Trophoblast cell (in vitro differentiated cells and primary cell): ENCODE results near the gene MMP25.

ENCODE experiments used
- DNase-seq, 2 donors: peaks; one replicate each; pipeline ENCODE4 v3.0.0-alpha.2; 2016
- H2AFZ ChIP-seq: 2 replicates; pipeline ENCODE4 v1.6.1; 2013; ENCODE audit warnings: low read length, moderate library complexity, mild to moderate bottlenecking; ENCODE audit not compliant: insufficient read depth, poor library complexity
- H2AK5ac ChIP-seq: 2 replicates; pipeline ENCODE4 v1.6.1; 2013; ENCODE audit warnings: mild to moderate bottlenecking, low read length
- H2BK120ac ChIP-seq: 2 replicates; pipeline ENCODE4 v1.6.1; 2013; ENCODE audit warnings: low read length, mild to moderate bottlenecking, moderate library complexity; ENCODE audit not compliant: insufficient read depth, poor library complexity
- H2BK12ac ChIP-seq: 2 replicates; pipeline ENCODE4 v1.6.1; 2013; ENCODE audit warnings: mild to moderate bottlenecking, low read length, moderate library complexity
- H2BK5ac ChIP-seq: 2 replicates; pipeline ENCODE4 v1.6.1; 2013; ENCODE audit warnings: low read length, low read depth, moderate library complexity, mild to moderate bottlenecking; ENCODE audit not compliant: poor library complexity
- H3K14ac ChIP-seq: 2 replicates; pipeline ENCODE4 v1.6.1; 2013; ENCODE audit warnings: mild to moderate bottlenecking, low read length
- H3K18ac ChIP-seq: 2 replicates; pipeline ENCODE4 v1.6.1; 2013; ENCODE audit warnings: mild to moderate bottlenecking, low read length
- H3K23ac ChIP-seq: 2 replicates; pipeline ENCODE4 v1.6.1; 2013; ENCODE audit warnings: low read length
- H3K27ac ChIP-seq: 2 replicates; pipeline ENCODE4 v1.5.1; 2013; ENCODE audit warnings: low read depth, mild to moderate bottlenecking, inconsistent platforms, low read length, moderate library complexity
- H3K27me3 ChIP-seq: 2 replicates; pipeline ENCODE4 v1.6.1; 2013; ENCODE audit warnings: inconsistent platforms, mild to moderate bottlenecking, low read length, moderate library complexity; ENCODE audit not compliant: insufficient read depth
- H3K36me3 ChIP-seq, 2 experiments: 1 replicate in 1 of 2; 2 replicates in 1 of 2; pipeline ENCODE4 v1.6.1; 2013; ENCODE audit warnings: low read length in 2 of 2, mild to moderate bottlenecking in 2 of 2, moderate library complexity in 1 of 2; ENCODE audit not compliant: insufficient read depth in 2 of 2, control insufficient read depth in 1 of 2
- H3K4ac ChIP-seq: 2 replicates; pipeline ENCODE4 v1.6.1; 2013; ENCODE audit warnings: low read depth, mild to moderate bottlenecking, low read length, moderate library complexity
- H3K4me1 ChIP-seq, 2 experiments: 1 replicate in 1 of 2; 2 replicates in 1 of 2; pipeline ENCODE4 v1.6.1; 2013; ENCODE audit warnings: low read length in 2 of 2, mild to moderate bottlenecking in 2 of 2, moderate library complexity in 1 of 2; ENCODE audit not compliant: insufficient read depth in 2 of 2, control insufficient read depth in 1 of 2
- H3K4me2 ChIP-seq: 2 replicates; pipeline ENCODE4 v1.6.1; 2013; ENCODE audit warnings: inconsistent platforms, mild to moderate bottlenecking, low read length, moderate library complexity
- H3K4me3 ChIP-seq: 2 replicates; pipeline ENCODE4 v1.5.1; 2013; ENCODE audit warnings: mild to moderate bottlenecking, low read depth, low read length, inconsistent platforms
- H3K79me1 ChIP-seq: one replicate; pipeline ENCODE4 v1.6.1; 2013; ENCODE audit warnings: low read length
- H3K79me2 ChIP-seq: 2 replicates; pipeline ENCODE4 v1.6.1; 2013; ENCODE audit warnings: low read length, mild to moderate bottlenecking; ENCODE audit not compliant: control insufficient read depth, insufficient read depth, poor library complexity
- H3K9ac ChIP-seq: 2 replicates; pipeline ENCODE4 v1.6.1; 2013; ENCODE audit warnings: mild to moderate bottlenecking, low read length
- H3K9me3 ChIP-seq: 2 replicates; pipeline ENCODE4 v1.6.1; 2013; ENCODE audit warnings: low read depth, mild to moderate bottlenecking, control low read depth, inconsistent platforms, low read length; ENCODE audit not compliant: insufficient read depth
- H4K12ac ChIP-seq: 2 replicates; pipeline ENCODE4 v1.6.1; 2013; ENCODE audit warnings: low read depth, mild to moderate bottlenecking, low read length, moderate library complexity
- H4K8ac ChIP-seq: 2 replicates; pipeline ENCODE4 v1.6.1; 2013; ENCODE audit warnings: low read depth, mild to moderate bottlenecking, low read length, moderate library complexity
- H4K91ac ChIP-seq: one replicate; pipeline ENCODE4 v1.6.1; 2013; ENCODE audit warnings: low read depth, mild to moderate bottlenecking, low read length, moderate library complexity
- WGBS: extraction: QIAGEN DNeasy Blood & Tissue Kit; methylation state at CpG from one replicate; pipeline ENCODE4 v1.1.7; 2013; ENCODE audit warnings: missing lambda C conversion rate; ENCODE audit not compliant: insufficient read length, insufficient coverage; ENCODE audit errors: extremely low coverage; 5-methylcytosine and 5-hydroxymethylcytosine counted together

Gene MMP25

GRCh38 chr16:3084969-3085670 is 38.8 kb downstream of the MMP25 start:
- H3K23ac ChIP-seq = no peak overlapping the region
- no peak overlapping the region for H3K4me3 ChIP-seq
- no peak overlapping the region for H3K4me2 ChIP-seq
- H3K27ac ChIP-seq = no peak overlapping the region
- H2BK5ac ChIP-seq = no peak overlapping the region
- H3K27me3 ChIP-seq = no peaks in the 10 kb centered on the region
- H4K91ac ChIP-seq = no peak overlapping the region
- H3K4ac ChIP-seq = no peak overlapping the region
- no peaks in the 10 kb centered on the region for H3K4me1 ChIP-seq
- H4K8ac ChIP-seq = no peak overlapping the region
- no peak overlapping the region for H4K12ac ChIP-seq
- DNase-seq = no peak
- no peak overlapping the region for H2BK12ac ChIP-seq
- no peak overlapping the region for H2BK120ac ChIP-seq
- H2AK5ac ChIP-seq = no peak overlapping the region
- no peak overlapping the region for H3K18ac ChIP-seq
- H3K9ac ChIP-seq = no peak overlapping the region
- no CpG with 5 or more reads among the region's 7 CpGs for WGBS
- H3K14ac ChIP-seq = no peak overlapping the region
- H3K79me2 ChIP-seq = no peaks in the 10 kb centered on the region
- H2AFZ ChIP-seq = no peak overlapping the region
- H3K36me3 ChIP-seq = no peaks in the 10 kb centered on the region
- H3K9me3 ChIP-seq = no peaks in the 10 kb centered on the region
- H3K79me1 ChIP-seq = no peaks in the 10 kb centered on the region

- H3K27ac ChIP-seq = no peak overlapping the region
- no peak overlapping the region for H2AFZ ChIP-seq
- H4K91ac ChIP-seq = no peak overlapping the region
- no peaks in the 10 kb centered on the region for H3K27me3 ChIP-seq
- H3K14ac ChIP-seq = no peak overlapping the region
- H2AK5ac ChIP-seq = no peak overlapping the region
- no peak for DNase-seq
- H3K9ac ChIP-seq = no peak overlapping the region
- H3K9me3 ChIP-seq = no peaks in the 10 kb centered on the region
- no peaks in the 10 kb centered on the region for H3K36me3 ChIP-seq
- H3K4ac ChIP-seq = no peak overlapping the region
- no peak overlapping the region for H3K4me3 ChIP-seq
- no peak overlapping the region for H2BK120ac ChIP-seq
- no peak overlapping the region for H4K8ac ChIP-seq
- H2BK5ac ChIP-seq = no peak overlapping the region
- WGBS = no CpG with 5 or more reads among the region's 17 CpGs
- H4K12ac ChIP-seq = no peak overlapping the region
- no peak overlapping the region for H2BK12ac ChIP-seq
- H3K79me2 ChIP-seq = no peaks in the 10 kb centered on the region
- H3K23ac ChIP-seq = no peak overlapping the region
- H3K79me1 ChIP-seq = no peaks in the 10 kb centered on the region
- no peak overlapping the region for H3K4me2 ChIP-seq
- no peaks in the 10 kb centered on the region for H3K4me1 ChIP-seq
- no peak overlapping the region for H3K18ac ChIP-seq
Measured at GRCh38 chr16:3085868-3086595, 39.7 kb downstream of the MMP25 start.

GRCh38 chr16:3086596-3087242 is 40.4 kb downstream of the MMP25 start:
- no peak overlapping the region for H2AK5ac ChIP-seq
- H3K27me3 ChIP-seq = no peaks in the 10 kb centered on the region
- H3K79me2 ChIP-seq = no peaks in the 10 kb centered on the region
- no peak overlapping the region for H4K91ac ChIP-seq
- no peaks in the 10 kb centered on the region for H3K9me3 ChIP-seq
- H3K9ac ChIP-seq = no peak overlapping the region
- H2AFZ ChIP-seq = no peak overlapping the region
- H3K27ac ChIP-seq = no peak overlapping the region
- no peak overlapping the region for H3K4me3 ChIP-seq
- H2BK5ac ChIP-seq = no peak overlapping the region
- no peak overlapping the region for H4K12ac ChIP-seq
- H2BK12ac ChIP-seq = no peak overlapping the region
- H3K18ac ChIP-seq = no peak overlapping the region
- H3K14ac ChIP-seq = no peak overlapping the region
- no peak overlapping the region for H4K8ac ChIP-seq
- DNase-seq = no peak
- H3K4ac ChIP-seq = no peak overlapping the region
- no CpG with 5 or more reads among the region's 14 CpGs for WGBS
- no peak overlapping the region for H2BK120ac ChIP-seq
- no peaks in the 10 kb centered on the region for H3K4me1 ChIP-seq
- no peak overlapping the region for H3K4me2 ChIP-seq
- no peak overlapping the region for H3K23ac ChIP-seq
- H3K36me3 ChIP-seq = no peaks in the 10 kb centered on the region
- H3K79me1 ChIP-seq = no peaks in the 10 kb centered on the region

GRCh38 chr16:3087243-3088235 is 41.2 kb downstream of the MMP25 start:
- WGBS = no CpG with 5 or more reads among the region's 18 CpGs
- no peak overlapping the region for H3K9ac ChIP-seq
- no peak overlapping the region for H3K4ac ChIP-seq
- H2AK5ac ChIP-seq = no peak overlapping the region
- H3K27me3 ChIP-seq = no peaks in the 10 kb centered on the region
- no peak for DNase-seq
- no peak overlapping the region for H4K12ac ChIP-seq
- H2BK120ac ChIP-seq = no peak overlapping the region
- H2BK5ac ChIP-seq = no peak overlapping the region
- H4K91ac ChIP-seq = no peak overlapping the region
- H3K4me3 ChIP-seq = no peak overlapping the region
- no peaks in the 10 kb centered on the region for H3K36me3 ChIP-seq
- H3K4me1 ChIP-seq = no peaks in the 10 kb centered on the region
- no peak overlapping the region for H3K4me2 ChIP-seq
- H3K79me1 ChIP-seq = no peaks in the 10 kb centered on the region
- H3K23ac ChIP-seq = no peak overlapping the region
- H3K18ac ChIP-seq = no peak overlapping the region
- no peak overlapping the region for H3K27ac ChIP-seq
- no peaks in the 10 kb centered on the region for H3K79me2 ChIP-seq
- H3K9me3 ChIP-seq = no peaks in the 10 kb centered on the region
- no peak overlapping the region for H2AFZ ChIP-seq
- H3K14ac ChIP-seq = no peak overlapping the region
- H4K8ac ChIP-seq = no peak overlapping the region
- H2BK12ac ChIP-seq = no peak overlapping the region
